HepG2 (cell line): Measurements from ENCODE around the gene EVI5. TPM values are rescaled to one million over a fixed set of nuclear protein-coding genes. Genes with fewer than 3 reads are reported as not detected.
A peak's percentile ranks its signal among the peaks of the same experiment; 100 is the strongest.

Source experiments
- CBX2 ChIP-seq, 2 experiments: fragments of 200-600 bp in 1 of 2; sonication (generic); formaldehyde crosslinking in 1 of 2; IDR thresholded peaks; 2 replicates each; pipeline versions ENCODE4 v1.7.0 to v1.8.1; 2018 to 2022; ENCODE audit warnings: low read depth in 2 of 2, low read length in 1 of 2, mild to moderate bottlenecking in 1 of 2, missing genetic modification reagents in 1 of 2
- CHD2 ChIP-seq: IDR thresholded peaks from 2 replicates; pipeline ENCODE4 v1.6.1; 2011; ENCODE audit warnings: low read depth, low read length, improper control_type of control experiment
- CREB1 ChIP-seq, 2 experiments: fragments of 450-650 bp in 1 of 2; IDR thresholded peaks; 2 replicates each; pipeline ENCODE4 v1.6.1; 2016 to 2017; ENCODE audit warnings: control low read depth in 1 of 2, mild to moderate bottlenecking in 1 of 2, missing compliant biosample characterization in 1 of 2, missing genetic modification characterization in 1 of 2
- EEA1 ChIP-seq: sonication (generic); formaldehyde crosslinking; IDR thresholded peaks from 2 replicates; pipeline ENCODE4 v1.5.1; 2020; ENCODE audit warnings: mild to moderate bottlenecking, missing genetic modification reagents, borderline replicate concordance
- GRHL1 ChIP-seq: sonication (generic); formaldehyde crosslinking; conservative IDR thresholded peaks from 2 replicates; pipeline ENCODE4 v1.8.0; 2022; ENCODE audit warnings: missing genetic modification reagents
- JARID2 ChIP-seq: sonication (generic); formaldehyde crosslinking; IDR thresholded peaks from 2 replicates; pipeline ENCODE4 v1.8.1; 2023; ENCODE audit warnings: missing genetic modification reagents, inconsistent platforms; ENCODE audit not compliant: insufficient replicate concordance
- MYC ChIP-seq: sonication (generic); formaldehyde crosslinking; IDR thresholded peaks from 2 replicates; pipeline ENCODE4 v1.9.0; 2021; ENCODE audit warnings: missing genetic modification reagents, borderline replicate concordance
- NR0B2 ChIP-seq: sonication (generic); formaldehyde crosslinking; IDR thresholded peaks from 2 replicates; pipeline ENCODE4 v1.4.0; 2020; ENCODE audit warnings: mild to moderate bottlenecking, missing genetic modification reagents
- PCBP1 ChIP-seq: fragments of 200-400 bp; formaldehyde crosslinking; IDR thresholded peaks from 2 replicates; pipeline ENCODE4 v1.6.1; 2017; ENCODE audit warnings: mild to moderate bottlenecking, low read depth, low read length, borderline replicate concordance
- POGZ ChIP-seq: sonication (generic); formaldehyde crosslinking; IDR thresholded peaks from 2 replicates; pipeline ENCODE4 v1.4.0; 2020; ENCODE audit warnings: mild to moderate bottlenecking, missing genetic modification reagents
- PRMT3 ChIP-seq: sonication (generic); formaldehyde crosslinking; IDR thresholded peaks from 2 replicates; pipeline ENCODE4 v1.8.1; 2022; ENCODE audit warnings: low read depth, mild to moderate bottlenecking, moderate library complexity, missing genetic modification reagents, borderline replicate concordance
- SMARCE1 ChIP-seq: fragments of 450-650 bp; IDR thresholded peaks from 2 replicates; pipeline ENCODE4 v1.6.1; 2017; ENCODE audit warnings: borderline replicate concordance
- ZFAT ChIP-seq: sonication (generic); formaldehyde crosslinking; conservative IDR thresholded peaks from 2 replicates; pipeline ENCODE4 v1.8.1; 2023; ENCODE audit warnings: missing genetic modification reagents, inconsistent platforms
- ZFP37 ChIP-seq: sonication (generic); formaldehyde crosslinking; IDR thresholded peaks from 2 replicates; pipeline ENCODE4 v1.4.0; 2020; ENCODE audit warnings: missing genetic modification reagents, borderline replicate concordance
- ZNF350 ChIP-seq: sonication (generic); formaldehyde crosslinking; IDR thresholded peaks from 2 replicates; pipeline ENCODE4 v1.4.0; 2020; ENCODE audit warnings: mild to moderate bottlenecking, low read depth, missing genetic modification reagents, borderline replicate concordance
- ZNF558 ChIP-seq: sonication (generic); formaldehyde crosslinking; IDR thresholded peaks from 2 replicates; pipeline ENCODE4 v1.9.0; 2022; ENCODE audit warnings: mild to moderate bottlenecking, missing genetic modification reagents, borderline replicate concordance
- ZNF562 ChIP-seq: sonication (generic); formaldehyde crosslinking; IDR thresholded peaks from 2 replicates; pipeline ENCODE4 v1.8.0; 2022; ENCODE audit warnings: missing genetic modification reagents, borderline replicate concordance
- ZNF749 ChIP-seq: sonication (generic); formaldehyde crosslinking; IDR thresholded peaks from 2 replicates; pipeline ENCODE4 v1.8.0; 2022; ENCODE audit warnings: mild to moderate bottlenecking, missing genetic modification reagents, moderate library complexity, borderline replicate concordance
- ZNF761 ChIP-seq: sonication (generic); formaldehyde crosslinking; conservative IDR thresholded peaks from 2 replicates; pipeline ENCODE4 v1.4.0; 2020; ENCODE audit warnings: mild to moderate bottlenecking, missing genetic modification reagents
- polyA plus RNA-seq, 8 experiments: library from polyadenylated mRNA; depleted of rRNA in 3 of 8; stranded (reverse) in 7 of 8; unstranded in 1 of 8; fragments of >200 nt; fragmentation: Illumina TruSeq in 4 of 8; extraction: Trizol in 4 of 8; gene quantifications; 2 replicates each; pipeline versions ENCODE4 v1.2.1 to v1.2.3, GENCODE V29; 2011 to 2016; ENCODE audit warnings: low read depth in 4 of 8, missing spikeins in 1 of 8, mixed read lengths in 1 of 8; ENCODE audit not compliant: insufficient read depth in 1 of 8
- total RNA-seq, 5 experiments: library from RNA; depleted of rRNA; stranded (reverse); fragments of >200 nt; fragmentation: Illumina TruSeq; extraction: Trizol; gene quantifications; 2 replicates each; pipeline ENCODE4 v1.2.3, GENCODE V29; 2016; ENCODE audit warnings: low read depth in 1 of 5
- TF ChIP-seq, protein P1 (sequence below): sonication (generic); formaldehyde crosslinking; IDR thresholded peaks from 2 replicates; pipeline ENCODE4 v1.8.1; 2023; ENCODE audit warnings: mild to moderate bottlenecking, moderate library complexity, missing genetic modification reagents

EVI5 gene
- total and polyA plus RNA-seq, 2 of the 13 experiments (the other 11 are each of a cell fraction or from before 2014, with no cell fraction given) = 4.0 to 12.6 TPM

DNA sequence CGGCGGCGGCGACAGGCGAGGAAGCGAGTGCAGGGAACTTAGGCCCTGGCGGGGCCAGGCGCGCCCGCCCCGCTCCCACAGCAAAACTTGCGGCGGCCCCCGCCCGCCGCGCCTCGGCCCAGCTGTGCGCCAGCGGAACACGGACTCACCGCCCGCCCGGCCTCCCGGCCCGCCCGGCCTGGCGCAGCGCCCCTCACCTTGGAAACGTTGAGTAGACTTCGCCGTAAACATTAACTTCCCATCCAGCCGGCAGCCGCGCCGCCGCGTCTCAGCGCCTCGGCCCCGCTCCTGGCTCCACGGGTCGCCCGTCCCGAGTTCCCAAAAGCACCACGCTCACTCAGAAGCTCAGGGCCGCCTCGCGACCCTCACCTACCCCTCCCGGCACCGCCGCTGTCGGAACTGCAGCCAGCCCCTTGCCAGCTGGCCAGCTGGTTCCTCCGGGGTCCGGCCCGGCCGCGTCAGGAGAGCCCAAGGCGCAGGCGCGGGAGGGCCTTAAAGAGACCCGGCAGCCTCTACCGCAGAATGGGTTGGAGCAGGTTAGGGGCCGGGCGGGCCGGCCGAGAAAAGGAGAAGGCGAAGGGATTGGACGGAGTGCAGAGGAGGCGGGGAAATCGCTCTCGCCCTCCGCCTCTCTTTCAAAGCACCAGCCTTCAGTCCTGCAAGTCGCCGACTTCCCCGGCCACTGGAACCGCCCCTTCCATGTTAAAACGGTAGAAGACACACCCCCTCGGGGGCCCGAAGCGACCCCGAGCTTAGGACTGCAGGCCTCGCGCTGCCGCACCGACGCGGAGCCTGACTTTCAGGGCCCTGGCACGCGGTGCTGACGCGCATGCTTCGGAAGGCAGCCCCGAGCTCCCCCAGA, at the start of gene EVI5 (continued):
- TF ChIP-seq ZNF562 (CRISPR knock-in tag) = peak; percentile 95; the same call in 1 of the 2 replicates
- TF ChIP-seq, protein P1, sequence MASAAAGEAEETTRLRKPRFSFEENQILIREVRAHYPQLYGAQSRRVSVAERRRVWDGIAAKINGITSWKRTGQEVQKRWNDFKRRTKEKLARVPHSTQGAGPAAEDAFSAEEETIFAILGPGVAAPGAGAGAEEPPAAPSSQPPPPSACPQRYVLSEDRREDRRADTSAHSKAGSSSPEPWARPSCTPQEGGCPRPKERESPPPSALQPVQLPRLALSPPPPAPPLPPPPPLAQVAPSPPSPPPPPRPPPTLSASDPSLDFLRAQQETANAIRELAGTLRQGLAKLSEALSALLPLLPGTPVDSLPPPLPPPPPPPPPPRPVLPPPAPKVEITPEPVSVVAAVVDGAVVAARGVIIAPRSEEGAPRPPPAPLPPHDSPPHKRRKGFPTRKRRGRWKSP (CRISPR knock-in tag) = peak; percentile 98
- TF ChIP-seq JARID2 = no peak
- TF ChIP-seq PRMT3 (CRISPR knock-in tag) = peak; percentile 94; the same call in 1 of the 2 replicates
- no peak for TF ChIP-seq SMARCE1
- peak; percentile 86 for TF ChIP-seq POGZ (CRISPR knock-in tag)
- peak; percentile 97; the same call in 1 of the 2 replicates for TF ChIP-seq ZNF749 (CRISPR knock-in tag)
- peak; percentile 86; the same call in 1 of the 2 replicates for TF ChIP-seq ZNF350 (CRISPR knock-in tag)
- TF ChIP-seq NR0B2 (CRISPR knock-in tag) = peak; percentile 97
- TF ChIP-seq MYC (CRISPR knock-in tag) = peak; percentile 93
- TF ChIP-seq GRHL1 (CRISPR knock-in tag) = no peak
- no peak for TF ChIP-seq PCBP1
- no peak for TF ChIP-seq CHD2
- no peak; the same call in 1 of the 2 replicates for TF ChIP-seq CBX2 (IDR thresholded peaks at IDR 0.05; ENCODE audit: low read depth, low read length)
- peak; percentile 80; the same call in 1 of the 2 replicates for TF ChIP-seq CBX2 (CRISPR knock-in tag; IDR thresholded peaks at IDR 0.05; ENCODE audit: low read depth)
- TF ChIP-seq ZFAT (CRISPR knock-in tag) = peak; percentile 94
- peak; percentile 93; the same call in 1 of the 2 replicates for TF ChIP-seq ZNF761
- TF ChIP-seq ZNF558 (CRISPR knock-in tag) = peak; percentile 97; the same call in 1 of the 2 replicates
- peak; percentile 93; the same call in 1 of the 2 replicates for TF ChIP-seq EEA1 (CRISPR knock-in tag)
- TF ChIP-seq CREB1 (IDR thresholded peaks at IDR 0.05) = peak; percentile 70
- peak; percentile 64 for TF ChIP-seq CREB1 (CRISPR knock-in tag; IDR thresholded peaks at IDR 0.05)
- peak; percentile 99 for TF ChIP-seq ZFP37 (CRISPR knock-in tag)
